A549 (cell line): ENCODE data around the gene C9orf78. TPM values are rescaled to one million over a fixed set of nuclear protein-coding genes. Genes with fewer than 3 reads are reported as not detected.

ENCODE experiments used
- ATAC-seq, 2 experiments: fragments of 200-7000 bp in 1 of 2; fragments of >200 bp in 1 of 2; cut with Nextera tagmentation in 1 of 2; cut with Tn5 transposase in 1 of 2; 3 replicates each; pipeline versions ENCODE4 v1.8.0 to v1.9.1; 2018 to 2020; ENCODE audit warnings: mild to moderate bottlenecking in 1 of 2, moderate library complexity in 1 of 2
- CTCF ChIA-PET: fragments of 300-600 bp; sonication (Branson Sonifier 250); formaldehyde crosslinking; extraction: SDS; loops from one replicate; lab custom pipeline; 2021; ENCODE audit warnings: antibody characterized with exemption, inconsistent platforms; lab: Yijun Ruan, JAX
- POLR2A ChIA-PET: fragments of 350-600 bp; formaldehyde crosslinking; extraction: SDS; loops from one replicate; lab custom pipeline; 2021; ENCODE audit warnings: antibody characterized with exemption, inconsistent platforms; lab: Yijun Ruan, JAX
- DNase-seq, 2 experiments: peaks; one replicate each; pipeline versions ENCODE4 v3.0.0 to v3.0.0-alpha.2; 2011 to 2016; ENCODE audit warnings: low read depth in 1 of 2, low spot score in 1 of 2
- FAIRE-seq: peaks from 2 replicates; lab custom pipeline; 2011; peaks lifted over from hg19 to GRCh38; lab: Jason Lieb, UNC
- H3K27ac ChIP-seq, 2 experiments: fragments of >200 bp; sonication (Bioruptor Twin); formaldehyde crosslinking; 3 replicates each; pipeline ENCODE4 v1.5.1; 2016 to 2017
- H3K4me1 ChIP-seq: fragments of >200 bp; sonication (Bioruptor Twin); formaldehyde crosslinking; 3 replicates; pipeline ENCODE4 v1.6.1; 2016
- H3K4me2 ChIP-seq: fragments of >200 bp; sonication (Bioruptor Twin); formaldehyde crosslinking; 3 replicates; pipeline ENCODE4 v1.6.1; 2016
- H3K4me3 ChIP-seq: fragments of >200 bp; sonication (Bioruptor Twin); formaldehyde crosslinking; 3 replicates; pipeline ENCODE4 v1.5.1; 2016
- H3K9me3 ChIP-seq: fragments of >200 bp; sonication (Bioruptor Twin); formaldehyde crosslinking; 3 replicates; pipeline ENCODE4 v1.6.1; 2016
- BHLHE40 ChIP-seq: IDR thresholded peaks from 2 replicates; pipeline ENCODE4 v1.6.1; 2012; ENCODE audit warnings: low read depth, low read length, inconsistent platforms
- CBX2 ChIP-seq: fragments of 200-600 bp; sonication (generic); IDR thresholded peaks from 2 replicates; pipeline ENCODE4 v1.6.1; 2016; ENCODE audit warnings: low read depth, mild to moderate bottlenecking, borderline replicate concordance
- CEBPB ChIP-seq, 2 experiments: fragments of >200 bp in 1 of 2; sonication (Bioruptor Twin) in 1 of 2; formaldehyde crosslinking in 1 of 2; IDR thresholded peaks; 2 replicates each; pipeline ENCODE4 v1.6.1; 2012 to 2016
- CHD2 ChIP-seq: fragments of 150-350 bp; IDR thresholded peaks from 2 replicates; pipeline ENCODE4 v1.6.1; 2014; ENCODE audit warnings: low read length; ENCODE audit not compliant: partially characterized antibody
- EHF ChIP-seq: fragments of 250-450 bp; sonication (Bioruptor Pico); IDR thresholded peaks from 2 replicates; pipeline ENCODE4 v1.5.0; 2020; ENCODE audit warnings: mild to moderate bottlenecking
- EHMT2 ChIP-seq: fragments of 200-600 bp; sonication (generic); IDR thresholded peaks from 2 replicates; pipeline ENCODE4 v1.6.1; 2016; ENCODE audit warnings: antibody characterized with exemption, low read depth, mild to moderate bottlenecking, moderate library complexity
- ESRRA ChIP-seq: fragments of 150-350 bp; IDR thresholded peaks from 2 replicates; pipeline ENCODE4 v1.6.1; 2014; ENCODE audit warnings: mild to moderate bottlenecking, low read length, borderline replicate concordance
- FOSL2 ChIP-seq, 2 experiments: fragments of 450-650 bp in 1 of 2; fragments of >200 bp in 1 of 2; sonication (Bioruptor Twin) in 1 of 2; formaldehyde crosslinking; IDR thresholded peaks; 2 replicates each; pipeline versions ENCODE4 v1.5.0 to v1.6.1; 2016 to 2020; ENCODE audit warnings: mild to moderate bottlenecking in 1 of 2, moderate library complexity in 1 of 2
- FOXS1 ChIP-seq: fragments of 250-450 bp; sonication (Bioruptor Pico); IDR thresholded peaks from 2 replicates; pipeline ENCODE4 v1.5.0; 2020; ENCODE audit warnings: mild to moderate bottlenecking, moderate library complexity
- HDAC2 ChIP-seq: fragments of 200-600 bp; sonication (generic); IDR thresholded peaks from 2 replicates; pipeline ENCODE4 v1.6.1; 2016
- HOXA7 ChIP-seq: fragments of 250-450 bp; sonication (Bioruptor Pico); IDR thresholded peaks from 2 replicates; pipeline ENCODE4 v1.5.0; 2020; ENCODE audit warnings: mild to moderate bottlenecking, moderate library complexity
- HOXB5 ChIP-seq: fragments of 250-450 bp; sonication (Bioruptor Pico); IDR thresholded peaks from 2 replicates; pipeline ENCODE4 v1.5.0; 2020; ENCODE audit warnings: mild to moderate bottlenecking, moderate library complexity
- JUN ChIP-seq, 2 experiments: fragments of >200 bp; sonication (Bioruptor Twin); formaldehyde crosslinking; IDR thresholded peaks; 2 replicates in 1 of 2; 3 replicates in 1 of 2; pipeline ENCODE4 v1.6.1; 2016 to 2017
- KDM1A ChIP-seq: fragments of 200-600 bp; sonication (generic); IDR thresholded peaks from 2 replicates; pipeline ENCODE4 v1.6.1; 2016; ENCODE audit warnings: low read depth, mild to moderate bottlenecking
- KDM5A ChIP-seq: fragments of 200-600 bp; sonication (generic); IDR thresholded peaks from 2 replicates; pipeline ENCODE4 v1.6.1; 2016; ENCODE audit warnings: antibody characterized with exemption, mild to moderate bottlenecking
- NPAS2 ChIP-seq: fragments of 250-450 bp; sonication (Bioruptor Pico); IDR thresholded peaks from 2 replicates; pipeline ENCODE4 v1.8.0; 2022; ENCODE audit warnings: mild to moderate bottlenecking, moderate library complexity, borderline replicate concordance
- POLR2A ChIP-seq: IDR thresholded peaks from 2 replicates; pipeline ENCODE4 v1.6.1; 2012; ENCODE audit warnings: mild to moderate bottlenecking, low read length
- POLR2AphosphoS2 ChIP-seq: conservative IDR thresholded peaks from 2 replicates; pipeline ENCODE4 v1.6.1; 2012; ENCODE audit warnings: low read length, improper control_type of control experiment, inconsistent platforms
- RCOR1 ChIP-seq: fragments of 150-350 bp; IDR thresholded peaks from 2 replicates; pipeline ENCODE4 v1.6.1; 2014; ENCODE audit warnings: antibody characterized with exemption, low read length, low read depth
- RFX5 ChIP-seq: fragments of 450-650 bp; IDR thresholded peaks from 2 replicates; pipeline ENCODE4 v1.7.1; 2014; ENCODE audit warnings: antibody characterized with exemption, mild to moderate bottlenecking, moderate library complexity
- SREBF2 ChIP-seq: fragments of 450-650 bp; IDR thresholded peaks from 2 replicates; pipeline ENCODE4 v1.6.1; 2014; ENCODE audit warnings: mild to moderate bottlenecking, moderate library complexity
- TP53 ChIP-seq: fragments of 250-450 bp; sonication (Bioruptor Pico); IDR thresholded peaks from 2 replicates; pipeline ENCODE4 v1.5.0; 2021; ENCODE audit warnings: mild to moderate bottlenecking, moderate library complexity
- ZC3H11A ChIP-seq: fragments of 450-650 bp; IDR thresholded peaks from 2 replicates; pipeline ENCODE4 v1.6.1; 2014; ENCODE audit warnings: antibody characterized with exemption, mild to moderate bottlenecking
- ZFP36 ChIP-seq: fragments of 450-650 bp; IDR thresholded peaks from 2 replicates; pipeline ENCODE4 v1.6.1; 2014; ENCODE audit warnings: borderline replicate concordance; ENCODE audit not compliant: partially characterized antibody
- ZNF302 ChIP-seq: fragments of 250-450 bp; sonication (Bioruptor Pico); IDR thresholded peaks from 2 replicates; pipeline ENCODE4 v1.9.0; 2021; ENCODE audit warnings: inconsistent platforms, mild to moderate bottlenecking, moderate library complexity
- ZSCAN20 ChIP-seq: fragments of 250-450 bp; sonication (Bioruptor Pico); IDR thresholded peaks from 2 replicates; pipeline ENCODE4 v1.8.0; 2022; ENCODE audit warnings: mild to moderate bottlenecking, moderate library complexity
- WGBS: methylation state at CpG from one replicate; pipeline ENCODE4 v1.1.6; 2017; ENCODE audit errors: missing lambda C conversion rate; 5-methylcytosine and 5-hydroxymethylcytosine counted together
- polyA plus RNA-seq, 4 experiments: library from polyadenylated mRNA; depleted of rRNA in 3 of 4; stranded (reverse); fragments of >200 nt; fragmentation: RNase III in 1 of 4; extraction: RNeasy Plus Mini Kit Qiagen cat#74134 plus additional on column Dnase treatment in 1 of 4; gene quantifications; 2 replicates in 3 of 4; 3 replicates in 1 of 4; pipeline ENCODE4 v1.2.3, GENCODE V29; 2011 to 2017
- TF ChIP-seq, protein P1 (sequence below): fragments of 250-450 bp; sonication (Bioruptor Pico); IDR thresholded peaks from 2 replicates; pipeline ENCODE4 v1.5.0; 2021; ENCODE audit warnings: mild to moderate bottlenecking, moderate library complexity, borderline replicate concordance
- TF ChIP-seq, protein P2 (sequence below): fragments of >200 bp; sonication (Bioruptor Twin); formaldehyde crosslinking; IDR thresholded peaks from 2 replicates; pipeline ENCODE4 v1.6.1; 2016
- TF ChIP-seq, protein P3 (sequence below): fragments of >200 bp; sonication (Bioruptor Twin); formaldehyde crosslinking; IDR thresholded peaks from 3 replicates; pipeline ENCODE4 v1.5.1; 2016
- TF ChIP-seq, protein P4 (sequence below): fragments of 450-650 bp; IDR thresholded peaks from 2 replicates; pipeline ENCODE4 v1.6.1; 2014; ENCODE audit warnings: antibody characterized with exemption
- TF ChIP-seq, protein P5 (sequence below): fragments of 250-450 bp; sonication (Bioruptor Pico); IDR thresholded peaks from 2 replicates; pipeline ENCODE4 v1.5.0; 2020; ENCODE audit warnings: low read depth, mild to moderate bottlenecking, moderate library complexity
- TF ChIP-seq, protein P6 (sequence below): IDR thresholded peaks from 2 replicates; pipeline ENCODE4 v1.6.1; 2012
- TF ChIP-seq, protein P7 (sequence below): IDR thresholded peaks from 2 replicates; pipeline ENCODE4 v1.6.1; 2012; ENCODE audit warnings: low read depth, borderline replicate concordance
- TF ChIP-seq, protein P8 (sequence below): IDR thresholded peaks from 2 replicates; pipeline ENCODE4 v1.6.1; 2012

Gene C9orf78
- polyA plus RNA-seq, 2 of the 4 experiments (the other 2 are of a cell fraction), result 91.4 to 131 TPM

DNA sequence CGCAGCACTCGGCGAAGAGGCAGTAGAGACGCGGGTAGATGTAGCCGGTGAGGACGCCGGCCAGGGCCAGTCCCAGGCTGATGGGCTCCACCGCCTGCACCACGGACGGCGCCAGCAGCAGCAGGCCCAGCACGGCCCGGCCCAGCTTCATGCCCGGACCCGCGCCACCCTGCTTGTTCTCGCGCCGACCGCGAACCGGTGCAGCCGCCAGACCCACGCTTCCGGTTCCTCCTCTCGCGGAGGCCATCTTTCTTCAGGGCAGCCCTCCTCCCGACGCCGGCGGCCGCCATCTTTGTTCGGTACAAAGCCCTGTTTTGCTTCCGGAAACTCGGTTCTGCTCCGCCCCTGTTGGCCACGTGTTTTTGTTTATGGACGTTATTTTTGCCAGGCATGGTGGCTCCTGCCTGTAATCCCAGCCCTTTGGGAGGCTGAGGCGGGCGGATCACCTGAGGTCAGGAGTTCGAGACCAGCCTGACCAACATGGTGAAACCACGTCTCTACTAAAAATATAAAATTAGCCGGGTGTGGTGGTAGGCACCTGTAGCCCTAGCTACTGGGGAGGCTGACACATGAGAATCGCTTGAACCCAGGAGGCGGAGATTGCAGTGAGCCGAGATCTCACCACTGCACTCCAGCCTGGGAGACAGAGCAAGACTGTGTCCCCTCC is 11.0 kb downstream of the C9orf78 start, which contains the start of gene TOR1A:
TOR1A (minus strand) TSS at position 202 of the 667 bp plus-strand sequence; CDS start at position 151, 51 bp downstream.
- peak within 1 kb of the TSS; percentile 88 for H3K4me3 ChIP-seq
- WGBS, result 1% methylated on average over 39 of the region's 47 CpGs
- H3K4me2 ChIP-seq, result peak within 1 kb of the TSS; percentile 96
- ChIA-PET CTCF (no interaction called here), POLR2A (interaction anchor here (1.0 kb wide), 1 partner anchor 11 kb away, joined by 3 read pairs; the partner anchor contains the start of genes C9orf78 and USP20)
- H3K27ac ChIP-seq, result peak within 1 kb of the TSS; percentile 96 to 98
- ATAC-seq, result peak; percentile 94 to 96
- DNase-seq, result peak; percentile 88 to 97
- no peaks in the 10 kb centered on the region for H3K9me3 ChIP-seq
- FAIRE-seq, result no peak
- peaks cover 6% of the 10 kb centered on the region; the same call in 2 of the 3 replicates for H3K4me1 ChIP-seq
- TF ChIP-seq, protein P1, sequence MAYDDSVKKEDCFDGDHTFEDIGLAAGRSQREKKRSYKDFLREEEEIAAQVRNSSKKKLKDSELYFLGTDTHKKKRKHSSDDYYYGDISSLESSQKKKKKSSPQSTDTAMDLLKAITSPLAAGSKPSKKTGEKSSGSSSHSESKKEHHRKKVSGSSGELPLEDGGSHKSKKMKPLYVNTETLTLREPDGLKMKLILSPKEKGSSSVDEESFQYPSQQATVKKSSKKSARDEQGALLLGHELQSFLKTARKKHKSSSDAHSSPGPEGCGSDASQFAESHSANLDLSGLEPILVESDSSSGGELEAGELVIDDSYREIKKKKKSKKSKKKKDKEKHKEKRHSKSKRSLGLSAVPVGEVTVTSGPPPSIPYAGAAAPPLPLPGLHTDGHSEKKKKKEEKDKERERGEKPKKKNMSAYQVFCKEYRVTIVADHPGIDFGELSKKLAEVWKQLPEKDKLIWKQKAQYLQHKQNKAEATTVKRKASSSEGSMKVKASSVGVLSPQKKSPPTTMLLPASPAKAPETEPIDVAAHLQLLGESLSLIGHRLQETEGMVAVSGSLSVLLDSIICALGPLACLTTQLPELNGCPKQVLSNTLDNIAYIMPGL (CRISPR knock-in tag), result no peak
- no peak for TF ChIP-seq ZC3H11A
- no peak for TF ChIP-seq ZFP36
- TF ChIP-seq KDM1A, result peak; percentile 57; the same call in 1 of the 2 replicates
- no peak for TF ChIP-seq ZNF302 (CRISPR knock-in tag)
- TF ChIP-seq HDAC2, result no peak
- TF ChIP-seq RFX5, result no peak
- no peak for TF ChIP-seq NPAS2 (CRISPR knock-in tag)
- no peak for TF ChIP-seq SREBF2
- TF ChIP-seq CHD2, result peak; percentile 74
- no peak for TF ChIP-seq ESRRA
- TF ChIP-seq HOXB5, result peak; percentile 76; the same call in 1 of the 2 replicates
- TF ChIP-seq POLR2AphosphoS2, result no peak
- TF ChIP-seq, protein P2, sequence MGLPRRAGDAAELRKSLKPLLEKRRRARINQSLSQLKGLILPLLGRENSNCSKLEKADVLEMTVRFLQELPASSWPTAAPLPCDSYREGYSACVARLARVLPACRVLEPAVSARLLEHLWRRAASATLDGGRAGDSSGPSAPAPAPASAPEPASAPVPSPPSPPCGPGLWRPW, result no peak
- TF ChIP-seq, protein P3, sequence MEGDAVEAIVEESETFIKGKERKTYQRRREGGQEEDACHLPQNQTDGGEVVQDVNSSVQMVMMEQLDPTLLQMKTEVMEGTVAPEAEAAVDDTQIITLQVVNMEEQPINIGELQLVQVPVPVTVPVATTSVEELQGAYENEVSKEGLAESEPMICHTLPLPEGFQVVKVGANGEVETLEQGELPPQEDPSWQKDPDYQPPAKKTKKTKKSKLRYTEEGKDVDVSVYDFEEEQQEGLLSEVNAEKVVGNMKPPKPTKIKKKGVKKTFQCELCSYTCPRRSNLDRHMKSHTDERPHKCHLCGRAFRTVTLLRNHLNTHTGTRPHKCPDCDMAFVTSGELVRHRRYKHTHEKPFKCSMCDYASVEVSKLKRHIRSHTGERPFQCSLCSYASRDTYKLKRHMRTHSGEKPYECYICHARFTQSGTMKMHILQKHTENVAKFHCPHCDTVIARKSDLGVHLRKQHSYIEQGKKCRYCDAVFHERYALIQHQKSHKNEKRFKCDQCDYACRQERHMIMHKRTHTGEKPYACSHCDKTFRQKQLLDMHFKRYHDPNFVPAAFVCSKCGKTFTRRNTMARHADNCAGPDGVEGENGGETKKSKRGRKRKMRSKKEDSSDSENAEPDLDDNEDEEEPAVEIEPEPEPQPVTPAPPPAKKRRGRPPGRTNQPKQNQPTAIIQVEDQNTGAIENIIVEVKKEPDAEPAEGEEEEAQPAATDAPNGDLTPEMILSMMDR, result no peak
- TF ChIP-seq TP53, result no peak
- TF ChIP-seq BHLHE40, result no peak
- TF ChIP-seq, protein P4, sequence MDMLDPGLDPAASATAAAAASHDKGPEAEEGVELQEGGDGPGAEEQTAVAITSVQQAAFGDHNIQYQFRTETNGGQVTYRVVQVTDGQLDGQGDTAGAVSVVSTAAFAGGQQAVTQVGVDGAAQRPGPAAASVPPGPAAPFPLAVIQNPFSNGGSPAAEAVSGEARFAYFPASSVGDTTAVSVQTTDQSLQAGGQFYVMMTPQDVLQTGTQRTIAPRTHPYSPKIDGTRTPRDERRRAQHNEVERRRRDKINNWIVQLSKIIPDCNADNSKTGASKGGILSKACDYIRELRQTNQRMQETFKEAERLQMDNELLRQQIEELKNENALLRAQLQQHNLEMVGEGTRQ, result peak; percentile 87
- TF ChIP-seq, protein P5, sequence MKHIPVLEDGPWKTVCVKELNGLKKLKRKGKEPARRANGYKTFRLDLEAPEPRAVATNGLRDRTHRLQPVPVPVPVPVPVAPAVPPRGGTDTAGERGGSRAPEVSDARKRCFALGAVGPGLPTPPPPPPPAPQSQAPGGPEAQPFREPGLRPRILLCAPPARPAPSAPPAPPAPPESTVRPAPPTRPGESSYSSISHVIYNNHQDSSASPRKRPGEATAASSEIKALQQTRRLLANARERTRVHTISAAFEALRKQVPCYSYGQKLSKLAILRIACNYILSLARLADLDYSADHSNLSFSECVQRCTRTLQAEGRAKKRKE (CRISPR knock-in tag), result no peak
- TF ChIP-seq FOSL2 (IDR thresholded peaks at IDR 0.05), result no peak
- no peak for TF ChIP-seq FOSL2 (CRISPR knock-in tag; IDR thresholded peaks at IDR 0.05)
- TF ChIP-seq, protein P6, sequence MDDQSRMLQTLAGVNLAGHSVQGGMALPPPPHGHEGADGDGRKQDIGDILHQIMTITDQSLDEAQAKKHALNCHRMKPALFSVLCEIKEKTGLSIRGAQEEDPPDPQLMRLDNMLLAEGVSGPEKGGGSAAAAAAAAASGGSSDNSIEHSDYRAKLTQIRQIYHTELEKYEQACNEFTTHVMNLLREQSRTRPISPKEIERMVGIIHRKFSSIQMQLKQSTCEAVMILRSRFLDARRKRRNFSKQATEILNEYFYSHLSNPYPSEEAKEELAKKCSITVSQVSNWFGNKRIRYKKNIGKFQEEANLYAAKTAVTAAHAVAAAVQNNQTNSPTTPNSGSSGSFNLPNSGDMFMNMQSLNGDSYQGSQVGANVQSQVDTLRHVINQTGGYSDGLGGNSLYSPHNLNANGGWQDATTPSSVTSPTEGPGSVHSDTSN, result no peak
- TF ChIP-seq KDM5A, result no peak
- no peak for TF ChIP-seq EHF (CRISPR knock-in tag)
- TF ChIP-seq HOXA7 (CRISPR knock-in tag), result no peak
- TF ChIP-seq, protein P7, sequence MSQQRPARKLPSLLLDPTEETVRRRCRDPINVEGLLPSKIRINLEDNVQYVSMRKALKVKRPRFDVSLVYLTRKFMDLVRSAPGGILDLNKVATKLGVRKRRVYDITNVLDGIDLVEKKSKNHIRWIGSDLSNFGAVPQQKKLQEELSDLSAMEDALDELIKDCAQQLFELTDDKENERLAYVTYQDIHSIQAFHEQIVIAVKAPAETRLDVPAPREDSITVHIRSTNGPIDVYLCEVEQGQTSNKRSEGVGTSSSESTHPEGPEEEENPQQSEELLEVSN, result peak; percentile 37; the same call in 1 of the 2 replicates
- TF ChIP-seq, protein P8, sequence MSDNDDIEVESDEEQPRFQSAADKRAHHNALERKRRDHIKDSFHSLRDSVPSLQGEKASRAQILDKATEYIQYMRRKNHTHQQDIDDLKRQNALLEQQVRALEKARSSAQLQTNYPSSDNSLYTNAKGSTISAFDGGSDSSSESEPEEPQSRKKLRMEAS, result peak; percentile 97
- no peak for TF ChIP-seq EHMT2
- TF ChIP-seq JUN (IDR thresholded peaks at IDR 0.05), result peak; percentile 54 to 88; a peak in 4 of 5 replicates
- TF ChIP-seq CEBPB (IDR thresholded peaks at IDR 0.05), result no peak
- TF ChIP-seq ZSCAN20 (CRISPR knock-in tag), result peak; percentile 72; the same call in 1 of the 2 replicates
- TF ChIP-seq RCOR1, result no peak
- no peak for TF ChIP-seq CBX2
- peak; percentile 95 for TF ChIP-seq POLR2A
- TF ChIP-seq FOXS1 (CRISPR knock-in tag), result no peak
